ENCODE measurements around the gene STIMATE.

Gene STIMATE

GRCh38 chr3:52870471-52870870, 26.9 kb downstream of the STIMATE start:
- no peak for DNase-seq (ENCODE audit: low read depth, low spot score)

DNA sequence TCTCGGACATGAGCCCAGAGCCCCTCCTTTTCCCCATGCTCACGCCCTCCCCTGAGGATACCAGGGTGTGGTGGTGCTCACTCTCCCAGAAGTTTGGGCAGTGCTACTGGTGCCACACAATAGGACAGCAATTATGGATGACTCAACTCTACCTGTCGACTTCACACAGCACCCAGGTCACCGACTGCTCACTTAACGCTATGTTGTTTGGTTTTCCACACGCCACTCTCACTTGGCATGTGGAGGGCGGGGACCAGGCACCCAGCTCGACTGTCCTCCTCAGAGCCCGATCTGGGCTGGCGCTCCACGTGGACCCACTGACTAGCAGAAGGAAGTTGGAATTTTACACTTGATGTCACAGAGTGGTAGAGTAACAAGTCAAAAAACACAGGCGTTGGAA, 30.9 kb downstream of the STIMATE start:
- DNase-seq (ENCODE audit: low read depth, low spot score), result no peak

GRCh38 chr3:52865994-52866393, 31.4 kb downstream of the STIMATE start:
- DNase-seq (ENCODE audit: low read depth, low spot score), result no peak

DNA sequence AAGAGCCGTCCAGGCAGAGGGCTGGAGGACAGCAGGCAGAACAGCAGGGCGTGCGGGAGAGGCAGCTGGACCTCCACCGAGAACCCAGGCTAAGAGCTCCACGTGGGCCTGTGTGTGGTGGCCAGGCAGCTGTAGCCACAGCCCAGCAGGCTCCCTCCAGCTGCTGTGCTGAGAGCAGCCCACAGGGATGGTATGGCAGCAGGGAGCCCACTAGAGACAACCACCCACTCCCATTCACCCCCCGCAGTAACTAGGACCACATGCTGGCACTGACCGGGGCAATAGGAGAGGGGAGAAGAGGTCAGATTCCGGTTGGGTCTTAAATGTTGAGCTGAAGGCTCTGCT, 37.0 kb downstream of the STIMATE start:
- DNase-seq (ENCODE audit: low read depth, low spot score), result no peak

DNA sequence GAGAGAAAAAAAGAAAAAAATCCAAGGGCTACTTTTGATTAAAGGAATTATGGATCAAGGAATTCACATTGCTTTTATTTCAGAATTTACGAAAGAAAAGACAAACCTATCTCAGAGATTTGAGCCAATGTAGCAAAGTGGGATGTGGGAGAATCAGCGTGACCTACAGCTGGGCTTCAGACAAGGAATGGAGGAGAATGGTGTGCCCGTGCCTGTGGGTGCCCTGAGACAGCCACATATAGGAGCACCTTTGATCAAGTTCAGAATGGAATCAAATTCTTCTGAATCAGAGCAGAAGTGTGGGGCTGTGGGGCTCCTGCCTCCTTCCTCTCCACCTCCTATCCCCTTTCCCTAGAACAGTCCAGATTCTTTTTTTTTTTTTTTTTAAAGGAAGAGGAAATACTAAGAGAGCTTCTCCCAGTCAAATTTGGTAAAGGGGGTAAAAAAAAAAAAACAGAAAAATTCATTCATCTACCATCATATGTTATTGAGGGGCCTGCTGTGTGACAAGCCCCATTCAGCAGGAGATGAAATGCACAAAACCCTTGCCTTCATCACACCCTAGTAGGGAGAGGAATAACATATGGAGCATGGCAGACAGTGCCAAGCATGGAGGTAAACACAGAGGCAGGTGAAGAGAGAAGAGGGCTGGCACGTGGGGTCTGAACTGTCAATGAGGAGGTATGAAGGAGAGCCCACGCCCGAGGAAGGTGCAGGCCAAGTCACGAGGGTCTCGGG, 37.5 kb downstream of the STIMATE start:
- DNase-seq (ENCODE audit: low read depth, low spot score), result no peak

GRCh38 chr3:52857864-52858263, 39.5 kb downstream of the STIMATE start:
- no peak for DNase-seq (ENCODE audit: low read depth, low spot score)

- DNase-seq (ENCODE audit: low read depth, low spot score), result no peak
These were observed 40.2 kb downstream of the STIMATE start for GRCh38 chr3:52857133-52857532.

GRCh38 chr3:52856666-52857065, 40.7 kb downstream of the STIMATE start:
- no peak for DNase-seq (ENCODE audit: low read depth, low spot score)

DNA sequence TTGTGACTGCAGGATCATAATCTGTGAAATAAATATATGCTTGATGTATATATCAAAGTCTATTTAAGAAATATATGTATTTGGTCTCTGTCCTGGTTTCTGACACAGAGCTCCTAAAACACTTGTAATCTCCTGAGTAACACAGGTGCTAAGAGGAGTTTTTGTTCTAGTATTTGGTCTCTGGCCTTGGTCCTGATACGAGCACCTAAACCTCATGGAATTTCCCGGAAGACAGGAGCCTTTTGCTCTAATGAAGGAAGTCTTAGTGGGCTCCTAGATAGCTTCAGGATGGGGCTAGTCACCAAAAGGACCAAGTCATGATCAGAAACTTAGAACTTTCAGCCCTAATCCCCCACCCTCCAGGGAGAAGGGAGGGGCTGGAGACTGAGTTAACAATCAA, 43.3 kb downstream of the STIMATE start:
- no peak for DNase-seq (ENCODE audit: low read depth, low spot score)

DNA sequence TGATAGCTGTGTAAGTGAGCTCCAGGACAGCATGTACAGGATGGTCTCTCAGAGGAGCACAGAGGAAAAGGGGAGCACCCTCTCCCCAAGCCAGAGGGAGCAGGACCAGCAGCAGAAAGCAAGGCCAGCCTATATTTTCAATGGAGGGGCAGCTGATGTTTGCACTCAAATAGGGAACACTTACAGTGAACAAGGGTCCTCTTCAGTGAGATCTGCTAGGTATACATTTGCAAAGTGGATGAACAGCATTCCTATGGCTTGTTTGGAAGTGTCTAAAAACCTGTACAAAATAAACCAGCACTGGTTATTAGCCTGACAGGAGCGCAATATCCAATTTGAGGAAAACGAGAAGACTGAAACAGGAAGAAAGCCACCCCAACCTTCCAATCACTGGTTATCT, 44.9 kb downstream of the STIMATE start:
- DNase-seq (ENCODE audit: low read depth, low spot score), result no peak

DNA sequence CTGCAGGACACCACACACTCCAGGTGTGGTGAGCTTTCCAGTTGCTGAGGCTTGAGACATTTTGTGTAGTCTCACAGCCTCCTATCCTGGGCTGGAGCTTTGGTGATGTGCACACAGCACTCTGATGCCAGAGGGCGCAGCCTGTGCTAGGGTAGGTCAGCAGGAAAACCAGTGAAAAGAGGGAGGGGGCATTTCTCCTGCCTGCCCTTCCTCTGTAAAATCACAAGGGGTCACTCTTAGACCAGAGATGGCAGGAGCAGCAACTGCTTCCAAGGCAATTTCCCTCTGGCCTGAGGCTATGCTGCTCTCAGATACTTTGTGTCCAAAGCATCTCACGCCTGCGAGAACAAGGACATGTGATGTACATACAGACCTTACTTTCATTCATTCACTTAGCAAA, 46.0 kb downstream of the STIMATE start:
- no peak for DNase-seq (ENCODE audit: low read depth, low spot score)

- no peak for DNase-seq (ENCODE audit: low read depth, low spot score)
These were observed 47.7 kb downstream of the STIMATE start for GRCh38 chr3:52849656-52850055.

DNA sequence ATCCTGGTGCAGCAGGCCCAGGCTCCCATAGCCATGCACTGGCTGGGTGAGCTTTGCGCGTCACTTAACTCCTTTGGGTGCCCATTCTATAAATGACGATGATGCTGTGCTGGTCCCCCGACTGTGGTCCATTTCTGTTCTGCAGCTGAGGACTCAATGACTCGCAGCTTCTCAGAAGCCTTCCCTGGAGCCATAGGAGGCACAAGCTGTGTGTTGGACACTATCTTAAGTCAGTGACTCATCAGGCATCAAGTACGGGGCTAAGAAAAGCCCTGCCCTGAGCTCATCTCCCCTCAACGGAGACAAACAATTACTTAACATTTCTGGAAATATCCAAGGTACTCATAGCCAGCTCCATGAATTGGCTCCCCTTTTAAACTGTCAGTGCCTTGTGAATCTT, 48.7 kb downstream of the STIMATE start:
- DNase-seq (ENCODE audit: low read depth, low spot score), result no peak

DNA sequence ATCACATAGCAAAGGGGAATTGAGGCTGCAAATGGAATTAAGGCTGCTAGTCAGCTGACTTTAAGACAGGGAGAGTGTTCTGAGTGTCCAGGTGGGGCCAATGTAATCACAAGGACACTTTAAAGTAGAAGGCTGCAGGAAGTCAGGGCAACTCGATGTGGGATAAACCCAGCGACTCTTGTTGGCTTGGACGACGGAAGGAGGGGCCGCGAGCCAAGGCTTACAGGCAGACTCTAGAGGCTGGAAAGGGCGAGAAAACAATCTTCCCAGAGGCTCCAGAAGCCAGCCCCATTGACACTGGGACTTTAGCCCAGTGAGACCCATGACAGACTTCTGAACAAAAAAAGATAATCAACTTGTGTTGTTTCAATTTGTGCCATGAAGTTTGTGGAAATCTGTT, 49.6 kb downstream of the STIMATE start:
- no peak for DNase-seq (ENCODE audit: low read depth, low spot score)

GRCh38 chr3:52847241-52847640, 50.1 kb downstream of the STIMATE start:
- no peak for DNase-seq (ENCODE audit: low read depth, low spot score)

- no peak for DNase-seq (ENCODE audit: low read depth, low spot score)
These were observed 50.8 kb downstream of the STIMATE start for GRCh38 chr3:52846432-52846965.

- DNase-seq (ENCODE audit: low read depth, low spot score), result no peak
These were observed 51.5 kb downstream of the STIMATE start for GRCh38 chr3:52845691-52846431.

GRCh38 chr3:52845157-52845556, 52.2 kb downstream of the STIMATE start:
- DNase-seq (ENCODE audit: low read depth, low spot score), result no peak

DNA sequence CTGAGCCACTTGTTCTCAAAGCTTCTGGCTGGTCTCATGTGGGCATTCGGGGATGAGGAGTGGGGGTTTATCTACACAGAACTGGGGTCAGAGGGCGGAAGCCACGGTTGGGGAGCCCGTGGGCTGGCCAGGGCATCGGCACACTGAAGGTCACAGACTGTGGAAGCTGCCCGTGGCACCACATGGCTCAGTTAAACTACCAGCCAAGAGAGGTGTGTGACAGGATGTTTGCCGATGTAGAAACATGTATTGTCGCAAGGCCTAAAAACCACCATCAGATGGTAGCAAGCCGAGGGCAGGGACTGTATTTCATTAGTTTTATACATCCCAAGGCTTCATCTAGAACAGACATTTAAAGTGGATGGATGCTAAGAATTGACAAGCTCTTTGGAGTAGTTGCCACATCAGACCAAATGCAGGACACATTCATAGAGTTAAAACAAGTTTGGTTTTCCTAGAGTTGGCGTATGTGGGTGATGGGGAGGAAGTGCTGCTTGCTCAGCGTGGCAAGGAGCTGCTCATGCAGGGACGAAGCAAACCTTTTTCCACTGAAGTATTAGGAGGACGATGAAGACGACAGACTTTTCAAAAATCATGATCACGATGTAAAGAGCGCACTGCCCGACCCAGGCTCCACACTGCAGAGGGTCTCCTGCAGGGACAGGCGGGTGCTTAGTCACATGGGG, 52.9 kb downstream of the STIMATE start:
- no peak for DNase-seq (ENCODE audit: low read depth, low spot score)

DNA sequence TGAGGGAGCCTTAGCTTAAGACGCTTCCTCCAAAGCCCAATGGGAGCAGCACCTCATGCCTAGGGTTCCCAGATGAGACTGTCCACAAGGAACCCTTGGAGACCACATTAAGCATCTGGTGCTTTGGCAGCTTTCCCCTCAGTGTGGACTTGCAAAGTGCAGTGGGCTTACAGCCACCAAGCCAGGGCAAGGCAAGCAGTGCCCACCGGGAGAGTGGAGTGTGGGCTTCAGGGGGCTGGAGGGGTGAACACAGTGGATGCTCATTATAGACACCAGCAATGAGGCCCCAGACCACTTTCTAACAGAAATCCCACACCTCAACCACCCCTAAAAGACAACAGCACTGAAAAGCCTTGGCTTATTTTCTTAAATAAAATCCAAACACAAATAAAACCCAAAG, 53.5 kb downstream of the STIMATE start:
- no peak for DNase-seq (ENCODE audit: low read depth, low spot score)

GRCh38 chr3:52843108-52843865, 54.1 kb downstream of the STIMATE start:
- DNase-seq (ENCODE audit: low read depth, low spot score), result no peak

- DNase-seq (ENCODE audit: low read depth, low spot score), result no peak
These were observed 54.9 kb downstream of the STIMATE start for GRCh38 chr3:52842424-52842823.
